ENCODE data around the gene PPIA.
"Not testable (repeated sequence)": the region's sequence is repeated elsewhere in the genome, so short reads cannot be mapped to it uniquely, and the experiment has no call there.

PPIA gene

GRCh38 chr7:44814919-44815318, 18.4 kb downstream of the PPIA start:
- in situ Hi-C loops (cut with HindIII; ENCODE audit: low sequenced_read_pairs), result loop anchor here (25.0 kb wide), 1 partner anchor 228 kb away; the partner anchor contains the start of gene TMED4

DNA sequence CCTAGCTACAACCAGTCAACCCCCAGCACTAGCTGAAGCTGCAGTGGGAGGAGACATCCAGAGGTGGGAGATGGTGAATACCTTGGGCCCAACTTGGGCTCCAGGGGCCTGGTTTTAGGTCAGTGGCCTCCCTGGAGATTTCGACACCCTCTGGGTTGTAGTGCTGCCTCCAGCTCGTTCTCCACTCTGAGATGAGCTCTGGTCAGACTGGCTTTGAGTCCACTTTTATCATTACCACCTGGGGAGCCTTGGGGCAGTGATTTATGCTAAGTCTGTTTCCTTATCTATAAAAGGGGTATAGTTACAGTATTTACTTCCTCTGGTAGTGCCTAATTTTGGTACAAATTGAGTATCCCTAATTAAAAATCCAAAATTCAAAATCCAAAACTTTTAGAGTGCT, 22.8 kb downstream of the PPIA start:
- in situ Hi-C loops (cut with HindIII; ENCODE audit: low sequenced_read_pairs), result loop anchor here (25.0 kb wide), 1 partner anchor 232 kb away; the partner anchor contains the start of gene TMED4

DNA sequence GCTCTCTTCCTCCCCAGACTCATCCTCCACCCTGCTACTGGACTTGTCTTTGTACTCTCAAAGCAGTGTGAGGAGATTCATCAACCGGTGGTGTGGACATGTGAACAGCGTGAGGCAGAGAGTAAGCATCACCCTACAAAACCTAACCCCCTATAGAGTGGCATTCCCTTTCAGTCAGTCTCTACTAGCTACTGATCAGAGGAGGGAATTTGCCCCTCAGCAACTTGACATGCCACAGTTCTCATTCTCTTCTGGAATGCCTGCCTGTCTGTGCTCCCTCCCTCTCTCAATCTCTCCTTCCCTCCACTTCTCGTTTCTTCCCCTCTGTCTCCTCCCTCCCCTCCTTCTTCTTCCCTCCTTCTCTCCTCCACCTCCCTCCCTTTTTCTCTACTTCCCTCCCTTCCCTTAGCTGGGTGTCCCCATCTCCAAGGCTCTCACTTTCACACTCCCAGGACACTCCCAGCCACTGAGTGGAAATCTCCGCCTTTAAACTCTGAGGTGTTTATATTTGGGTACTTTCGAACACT, 26.8 kb downstream of the PPIA start:
- in situ Hi-C loops (cut with HindIII; ENCODE audit: low sequenced_read_pairs), result loop anchor here (25.0 kb wide), 1 partner anchor 236 kb away; the partner anchor contains the start of gene TMED4

DNA sequence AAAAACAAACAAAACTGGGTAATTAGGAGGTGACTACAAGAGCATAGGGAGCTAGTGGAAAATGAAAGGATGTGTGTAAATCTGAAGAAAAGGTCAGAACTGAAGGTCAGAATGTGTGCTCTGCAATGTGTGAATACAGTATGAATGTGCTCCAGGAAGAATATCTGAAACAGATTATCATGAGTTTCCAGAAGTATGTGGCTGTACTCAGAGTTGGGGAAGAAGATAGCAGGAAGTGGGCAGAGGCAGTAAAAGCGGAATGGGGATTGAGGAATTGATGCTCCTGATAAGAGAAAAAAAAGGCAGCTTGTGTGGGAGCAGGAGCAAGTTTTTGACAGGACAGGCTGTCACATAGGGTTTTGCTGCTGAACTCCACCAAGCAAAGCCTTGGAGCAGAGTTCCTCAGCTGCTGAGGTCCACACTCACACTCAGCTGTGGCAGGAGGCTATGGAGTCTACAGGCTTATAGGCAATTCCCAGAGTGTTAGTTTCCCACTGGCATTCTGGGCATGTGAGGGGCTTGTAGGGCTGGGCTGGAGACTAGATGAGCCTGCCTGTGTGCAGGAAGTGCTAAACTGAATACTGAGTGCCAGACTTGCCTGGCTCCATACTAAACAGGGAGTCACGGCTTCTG, 28.5 kb downstream of the PPIA start:
- in situ Hi-C loops (cut with HindIII; ENCODE audit: low sequenced_read_pairs), result loop anchor here (25.0 kb wide), 1 partner anchor 238 kb away; the partner anchor contains the start of gene TMED4

- in situ Hi-C loops (cut with HindIII; ENCODE audit: low sequenced_read_pairs), result no loop called here
These were observed 31.1 kb downstream of the PPIA start for GRCh38 chr7:44827567-44827966.

DNA sequence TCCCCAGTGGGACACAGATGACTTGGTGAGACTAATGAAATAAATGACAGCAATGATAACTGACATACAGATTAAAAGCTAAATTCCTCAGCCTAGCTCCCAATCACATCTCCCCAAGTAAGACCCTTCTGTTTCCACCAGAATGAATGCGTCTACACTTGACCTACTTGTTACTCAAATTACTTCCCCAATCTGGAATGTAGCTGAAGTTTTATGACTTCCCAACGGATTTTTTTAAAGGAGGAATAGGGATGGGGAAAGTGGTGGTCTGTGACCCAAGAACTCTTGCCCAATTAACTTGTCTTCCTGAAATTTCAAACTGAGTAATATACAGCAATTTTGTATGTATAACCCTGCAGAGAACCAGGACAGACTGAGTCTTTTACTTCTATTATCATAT, 42.3 kb downstream of the PPIA start:
- in situ Hi-C loops (cut with HindIII; ENCODE audit: low sequenced_read_pairs), result no loop called here

DNA sequence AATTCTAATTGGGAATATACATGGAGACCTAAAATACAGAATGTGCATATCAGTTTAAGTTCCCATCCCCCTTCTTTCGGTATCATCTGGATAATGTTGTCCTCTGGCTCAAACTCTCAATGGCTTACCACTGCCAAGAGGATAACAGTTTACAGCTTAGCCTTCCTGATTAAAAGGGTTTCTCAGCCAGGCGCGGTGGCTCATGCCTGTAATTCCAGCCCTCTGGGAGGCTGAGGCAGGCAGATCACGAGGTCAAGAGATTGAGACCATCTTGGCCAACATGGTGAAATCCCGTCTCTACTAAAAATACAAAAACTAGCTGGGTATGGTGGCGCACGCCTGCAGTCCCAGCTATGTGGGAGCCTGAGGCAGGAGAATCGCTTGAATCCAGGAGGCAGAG, 46.2 kb downstream of the PPIA start:
- in situ Hi-C loops (cut with HindIII; ENCODE audit: low sequenced_read_pairs), result not testable (repeated sequence)

GRCh38 chr7:44843440-44843839, 47.0 kb downstream of the PPIA start:
- in situ Hi-C loops (cut with HindIII; ENCODE audit: low sequenced_read_pairs), result not testable (repeated sequence)

- in situ Hi-C loops (cut with HindIII; ENCODE audit: low sequenced_read_pairs), result no loop called here
These were observed 49.0 kb downstream of the PPIA start for GRCh38 chr7:44845451-44845850.

- in situ Hi-C loops (cut with HindIII; ENCODE audit: low sequenced_read_pairs), result not testable (repeated sequence)
These were observed 49.9 kb downstream of the PPIA start for GRCh38 chr7:44846390-44846789.

GRCh38 chr7:44846816-44847508, 50.5 kb downstream of the PPIA start:
- in situ Hi-C loops (cut with HindIII; ENCODE audit: low sequenced_read_pairs), result no loop called here

DNA sequence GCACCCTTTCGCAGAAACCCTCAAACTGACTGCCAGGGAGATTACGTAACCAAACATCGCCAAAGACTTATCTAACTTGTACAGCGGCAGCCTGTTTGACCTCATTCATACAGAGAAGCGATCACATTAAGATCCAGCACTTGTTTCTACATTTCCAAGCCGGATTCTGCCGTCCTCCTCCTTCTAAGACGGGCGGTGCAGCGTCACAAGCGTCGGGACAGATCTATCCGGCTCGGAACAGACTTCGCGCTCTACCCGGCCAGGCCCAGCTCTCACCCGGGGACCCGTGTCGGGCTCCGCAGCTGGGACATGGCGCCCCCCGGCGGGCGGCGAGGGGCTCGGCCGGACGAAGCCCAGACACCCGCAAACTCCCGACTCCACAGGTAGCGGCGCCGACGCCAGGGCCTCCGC, 51.0 kb downstream of the PPIA start:
- in situ Hi-C loops (cut with HindIII; ENCODE audit: low sequenced_read_pairs), result no loop called here

DNA sequence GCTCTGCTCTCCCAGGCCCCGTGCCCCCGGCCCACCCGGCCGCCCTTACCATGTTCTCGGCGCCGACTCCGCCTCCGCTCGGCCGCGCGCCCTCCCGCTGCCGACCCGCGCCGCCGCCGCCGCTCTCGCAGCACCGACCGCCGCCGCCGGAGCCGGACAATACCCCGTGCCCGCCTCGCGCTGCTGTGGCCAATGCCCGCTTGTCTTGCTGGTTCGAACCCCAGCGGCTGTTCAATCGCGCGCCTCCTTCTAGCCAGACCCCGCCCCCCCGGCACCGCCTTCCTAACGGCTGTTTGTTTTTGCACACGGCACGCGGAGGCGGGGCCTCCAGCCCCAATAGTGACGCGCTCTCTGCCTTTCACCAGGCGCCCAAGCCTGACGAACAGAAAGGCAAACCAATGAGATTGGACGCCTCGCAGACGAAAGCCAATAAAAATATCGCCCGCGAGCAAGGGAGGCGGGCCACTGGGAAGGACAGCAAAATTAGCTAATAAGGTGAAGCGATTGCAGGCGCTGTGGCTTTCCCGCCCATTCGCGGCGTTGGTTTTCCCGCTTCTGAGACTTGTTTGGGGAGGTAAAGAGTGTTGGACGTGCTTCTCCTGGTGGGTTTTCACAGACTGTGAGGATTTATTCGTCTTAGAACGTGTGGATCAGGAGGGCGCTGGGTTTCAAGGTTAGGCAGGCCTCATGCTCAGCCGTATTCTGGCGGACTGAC, 51.6 kb downstream of the PPIA start, which contains the start of gene H2AZ2:
TSS of gene H2AZ2 (minus strand) at position 168 of the 715 bp plus-strand sequence. CDS start at position 52, 116 bp downstream.
- in situ Hi-C loops (cut with HindIII; ENCODE audit: low sequenced_read_pairs), result no loop called here

DNA sequence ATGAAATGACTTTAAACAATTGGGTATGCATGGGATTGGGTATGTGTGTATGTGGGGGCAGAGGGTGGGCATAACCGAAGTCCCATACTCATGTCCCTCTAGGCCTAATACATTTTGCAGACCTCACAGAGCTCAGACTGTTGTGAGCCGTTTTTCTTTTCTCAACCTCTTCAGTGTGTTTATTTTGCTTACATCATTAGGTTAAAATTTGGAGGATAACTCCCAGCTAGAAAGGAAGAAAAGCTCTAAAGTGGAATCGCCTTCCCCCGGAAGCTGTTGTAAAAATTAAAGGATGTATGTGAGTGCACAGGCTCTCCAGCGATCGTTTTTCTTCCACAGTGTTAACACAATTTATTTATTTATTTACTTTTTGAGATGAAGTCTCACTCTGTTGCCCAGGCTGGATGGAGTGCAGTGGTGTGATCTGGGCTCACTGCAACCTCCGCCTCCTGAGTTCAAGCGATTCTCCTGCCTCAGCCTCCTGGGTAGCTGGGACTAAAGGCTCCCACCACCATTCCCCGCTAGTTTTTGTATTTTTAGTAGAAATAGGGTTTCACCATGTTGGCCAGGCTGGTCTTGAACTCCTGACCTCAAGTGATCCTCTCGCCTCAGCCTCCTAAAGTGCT, 52.9 kb downstream of the PPIA start:
- in situ Hi-C loops (cut with HindIII; ENCODE audit: low sequenced_read_pairs), result no loop called here

DNA sequence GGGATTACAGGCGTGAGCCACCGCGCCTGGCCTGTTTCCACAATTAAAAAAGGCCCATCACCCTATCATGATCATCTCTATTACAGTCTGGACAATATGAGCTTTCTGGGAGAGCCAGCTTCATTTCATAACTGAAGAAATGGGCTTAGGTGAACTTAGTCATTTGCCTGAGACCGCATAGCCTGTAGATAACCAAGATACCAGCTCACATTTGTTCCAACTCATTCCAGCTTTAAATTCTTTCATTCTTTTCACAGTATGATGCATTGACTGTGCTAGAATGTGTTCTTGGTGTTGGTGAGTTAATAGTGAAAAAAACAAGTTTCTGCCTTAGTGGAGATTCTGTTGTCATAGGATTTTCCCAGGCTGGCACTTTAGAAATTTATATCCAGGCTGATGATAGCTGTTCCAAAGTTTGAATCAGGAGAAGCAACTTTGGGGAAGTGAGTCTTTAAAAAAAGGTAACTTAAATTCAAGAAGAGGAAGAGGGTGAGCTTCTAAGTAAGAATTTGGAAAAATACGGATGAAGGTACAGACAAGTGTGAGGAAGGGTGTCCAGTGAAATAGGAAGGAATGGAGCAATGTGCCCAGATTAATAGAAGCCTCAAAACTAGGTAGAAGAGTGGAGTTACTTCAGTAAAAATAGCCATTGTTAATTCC, 53.5 kb downstream of the PPIA start:
- in situ Hi-C loops (cut with HindIII; ENCODE audit: low sequenced_read_pairs), result loop anchor here (5.0 kb wide), 1 partner anchor 57 kb away; no protein-coding TSS in a partner anchor

GRCh38 chr7:44852590-44852989, 56.1 kb downstream of the PPIA start:
- in situ Hi-C loops (cut with HindIII; ENCODE audit: low sequenced_read_pairs), result loop anchor here (5.0 kb wide), 1 partner anchor 55 kb away; no protein-coding TSS in a partner anchor

Measured in endothelial cell of hepatic sinusoid (primary cell).